ENCODE results near the gene CAPG. TPM values are rescaled to one million over a fixed set of nuclear protein-coding genes. Genes with fewer than 3 reads are reported as not detected.

CAPG gene
- total and polyA plus RNA-seq, 9 of the 15 experiments (the other 6 are each of a cell fraction or from before 2014, with no cell fraction given) = 10.6 to 90.4 (median 56.0) TPM

DNA sequence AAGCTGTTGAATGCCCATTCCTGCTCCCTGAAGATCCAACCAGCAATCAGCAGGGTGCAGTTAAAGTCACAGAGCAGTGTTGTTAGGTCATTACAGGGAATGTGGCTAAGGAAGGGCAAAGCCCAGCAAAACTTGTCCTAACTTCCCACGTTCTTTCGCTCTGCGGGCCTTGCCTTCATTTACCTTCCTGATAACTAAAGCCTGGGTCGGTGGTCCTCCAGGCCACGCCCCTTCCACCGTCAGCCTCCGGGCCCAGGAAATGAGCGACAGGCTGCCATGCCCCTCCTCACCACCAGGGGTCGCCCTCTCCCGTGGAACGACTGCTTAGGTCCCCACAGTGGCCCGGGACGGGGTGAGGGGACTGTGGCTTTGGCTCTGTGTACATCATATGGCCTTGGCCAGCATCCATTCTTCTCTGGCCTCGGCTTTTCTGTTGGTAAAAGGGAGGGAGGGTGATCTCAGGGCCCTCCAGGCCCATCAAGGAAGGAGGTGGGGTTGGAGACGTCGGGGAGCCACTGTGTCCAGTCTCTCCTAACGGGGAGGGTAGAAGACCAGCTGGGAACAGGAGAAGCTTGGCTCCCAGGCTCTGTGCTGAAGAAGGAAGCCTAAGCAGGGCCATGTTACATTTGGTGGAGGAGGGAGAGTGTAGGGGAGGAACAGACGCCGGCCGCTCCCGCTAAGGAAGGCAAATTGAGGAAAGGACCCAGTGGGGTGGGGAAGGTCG, 10.5 kb upstream of the CAPG start (continued):
- TF ChIP-seq E2F4 (CRISPR knock-in tag; IDR thresholded peaks at IDR 0.05; ENCODE audit: low read depth) (no peak), TBP (optimal IDR thresholded peaks at IDR 0.05; ENCODE audit: low read depth, low read length) (peak; percentile 57), SAFB2 (IDR thresholded peaks at IDR 0.05; ENCODE audit: borderline replicate concordance, low read depth, low read length, severe bottlenecking) (no peak), ZNF512 (tag; IDR thresholded peaks at IDR 0.05) (no peak), ARID1B (IDR thresholded peaks at IDR 0.05) (0 out of 2 replicates have a peak, but pooled peaks have one; percentile 28), ZBTB49 (CRISPR knock-in tag; IDR thresholded peaks at IDR 0.05; ENCODE audit: borderline replicate concordance) (no peak), MIER1 (IDR thresholded peaks at IDR 0.05; ENCODE audit: low read depth) (no peak), JUND (IDR thresholded peaks at IDR 0.05; ENCODE audit: borderline replicate concordance, low read depth, low read length) (peak; percentile 63), JUND (tag; IDR thresholded peaks at IDR 0.05; ENCODE audit: borderline replicate concordance, low read depth, low read length) (peak; percentile 64; the same call in 1 of the 3 replicates), DDX20 (tag; IDR thresholded peaks at IDR 0.05; ENCODE audit: low read depth) (0 out of 2 replicates have a peak, but pooled peaks have one; percentile 27), DIDO1 (tag; IDR thresholded peaks at IDR 0.05; ENCODE audit: low read depth) (no peak), KLF13 (tag; IDR thresholded peaks at IDR 0.05; ENCODE audit: borderline replicate concordance, low read depth) (peak; percentile 87), ZBTB7A (IDR thresholded peaks at IDR 0.05; ENCODE audit: borderline replicate concordance, control insufficient read depth, low read depth, low read length) (peak; percentile 96), ZNF668 (CRISPR knock-in tag; IDR thresholded peaks at IDR 0.05) (no peak; the same call in 1 of the 2 replicates), FOXP4 (CRISPR knock-in tag; IDR thresholded peaks at IDR 0.05; ENCODE audit: borderline replicate concordance) (no peak), HLTF (IDR thresholded peaks at IDR 0.05) (no peak), LEF1 (IDR thresholded peaks at IDR 0.05) (no peak)
- TF ChIP-seq, protein P1, sequence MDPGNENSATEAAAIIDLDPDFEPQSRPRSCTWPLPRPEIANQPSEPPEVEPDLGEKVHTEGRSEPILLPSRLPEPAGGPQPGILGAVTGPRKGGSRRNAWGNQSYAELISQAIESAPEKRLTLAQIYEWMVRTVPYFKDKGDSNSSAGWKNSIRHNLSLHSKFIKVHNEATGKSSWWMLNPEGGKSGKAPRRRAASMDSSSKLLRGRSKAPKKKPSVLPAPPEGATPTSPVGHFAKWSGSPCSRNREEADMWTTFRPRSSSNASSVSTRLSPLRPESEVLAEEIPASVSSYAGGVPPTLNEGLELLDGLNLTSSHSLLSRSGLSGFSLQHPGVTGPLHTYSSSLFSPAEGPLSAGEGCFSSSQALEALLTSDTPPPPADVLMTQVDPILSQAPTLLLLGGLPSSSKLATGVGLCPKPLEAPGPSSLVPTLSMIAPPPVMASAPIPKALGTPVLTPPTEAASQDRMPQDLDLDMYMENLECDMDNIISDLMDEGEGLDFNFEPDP (CRISPR knock-in tag; IDR thresholded peaks at IDR 0.05) = 0 out of 2 replicates have a peak, but pooled peaks have one; percentile 16
